AG04449 (cell line): ENCODE measurements around the gene ZGPAT.

Source experiments
- CTCF ChIA-PET: fragments of 350-600 bp; formaldehyde crosslinking; extraction: SDS; loops from one replicate; lab custom pipeline; 2021; ENCODE audit warnings: antibody characterized with exemption; lab: Yijun Ruan, JAX
- POLR2A ChIA-PET: fragments of 400-600, 350-600 bp; formaldehyde crosslinking; extraction: SDS; loops from one replicate; lab custom pipeline; 2020; ENCODE audit warnings: antibody characterized with exemption, inconsistent platforms; lab: Yijun Ruan, JAX
- DNase-seq: peaks from one replicate; pipeline ENCODE4 v3.0.0-alpha.2; 2010; ENCODE audit warnings: low read depth, low spot score
- H3K4me3 ChIP-seq: 2 replicates; pipeline ENCODE4 v1.5.1; 2011; ENCODE audit warnings: low read depth, mild to moderate bottlenecking, control low read depth, low read length
- TF ChIP-seq, protein P1 (sequence below): IDR thresholded peaks from one replicate; pipeline ENCODE4 v1.5.1; 2011; ENCODE audit warnings: mild to moderate bottlenecking, moderate library complexity, low read length, control low read depth, inconsistent platforms; ENCODE audit not compliant: insufficient read depth; ENCODE audit errors: missing control alignments

ZGPAT gene

GRCh38 chr20:63765082-63765873, 57.4 kb downstream of the ZGPAT start:
- no peak for DNase-seq
- no peak overlapping the region for H3K4me3 ChIP-seq
- TF ChIP-seq, protein P1, sequence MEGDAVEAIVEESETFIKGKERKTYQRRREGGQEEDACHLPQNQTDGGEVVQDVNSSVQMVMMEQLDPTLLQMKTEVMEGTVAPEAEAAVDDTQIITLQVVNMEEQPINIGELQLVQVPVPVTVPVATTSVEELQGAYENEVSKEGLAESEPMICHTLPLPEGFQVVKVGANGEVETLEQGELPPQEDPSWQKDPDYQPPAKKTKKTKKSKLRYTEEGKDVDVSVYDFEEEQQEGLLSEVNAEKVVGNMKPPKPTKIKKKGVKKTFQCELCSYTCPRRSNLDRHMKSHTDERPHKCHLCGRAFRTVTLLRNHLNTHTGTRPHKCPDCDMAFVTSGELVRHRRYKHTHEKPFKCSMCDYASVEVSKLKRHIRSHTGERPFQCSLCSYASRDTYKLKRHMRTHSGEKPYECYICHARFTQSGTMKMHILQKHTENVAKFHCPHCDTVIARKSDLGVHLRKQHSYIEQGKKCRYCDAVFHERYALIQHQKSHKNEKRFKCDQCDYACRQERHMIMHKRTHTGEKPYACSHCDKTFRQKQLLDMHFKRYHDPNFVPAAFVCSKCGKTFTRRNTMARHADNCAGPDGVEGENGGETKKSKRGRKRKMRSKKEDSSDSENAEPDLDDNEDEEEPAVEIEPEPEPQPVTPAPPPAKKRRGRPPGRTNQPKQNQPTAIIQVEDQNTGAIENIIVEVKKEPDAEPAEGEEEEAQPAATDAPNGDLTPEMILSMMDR, result no peak
- ChIA-PET POLR2A (no interaction called here), CTCF (interaction anchor here (0.9 to 2.1 kb wide), 2 partner anchors 10 to 149 kb away, joined by 3 to 16 read pairs; no protein-coding TSS in a partner anchor)

DNA sequence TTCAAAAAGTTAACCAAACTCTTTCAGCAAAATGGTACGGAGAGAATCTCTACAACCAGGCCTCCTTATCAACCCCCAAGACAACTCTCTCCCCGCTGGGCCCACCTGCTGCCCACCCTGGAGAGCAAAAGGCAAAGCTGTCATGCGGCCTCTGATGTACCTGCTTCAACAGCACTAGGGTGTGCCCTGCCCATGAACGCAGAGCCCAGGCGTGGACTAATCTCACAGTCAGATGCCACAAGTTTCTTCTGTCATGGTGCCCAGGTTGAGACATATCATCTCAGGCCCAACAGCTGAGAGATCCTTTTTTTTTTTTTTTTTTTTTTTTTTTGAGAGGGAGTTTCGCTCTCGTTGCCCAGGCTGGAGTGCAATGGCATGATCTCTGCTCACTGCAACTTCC, 58.1 kb downstream of the ZGPAT start:
- POLR2A ChIA-PET, result no interaction called here
- no peak for DNase-seq
- TF ChIP-seq, protein P1, result no peak
- no peak overlapping the region for H3K4me3 ChIP-seq
- CTCF ChIA-PET, result interaction anchor here (0.9 to 2.1 kb wide), 3 partner anchors 10 to 171 kb away, joined by 3 to 16 read pairs (median 7); no protein-coding TSS in a partner anchor

DNA sequence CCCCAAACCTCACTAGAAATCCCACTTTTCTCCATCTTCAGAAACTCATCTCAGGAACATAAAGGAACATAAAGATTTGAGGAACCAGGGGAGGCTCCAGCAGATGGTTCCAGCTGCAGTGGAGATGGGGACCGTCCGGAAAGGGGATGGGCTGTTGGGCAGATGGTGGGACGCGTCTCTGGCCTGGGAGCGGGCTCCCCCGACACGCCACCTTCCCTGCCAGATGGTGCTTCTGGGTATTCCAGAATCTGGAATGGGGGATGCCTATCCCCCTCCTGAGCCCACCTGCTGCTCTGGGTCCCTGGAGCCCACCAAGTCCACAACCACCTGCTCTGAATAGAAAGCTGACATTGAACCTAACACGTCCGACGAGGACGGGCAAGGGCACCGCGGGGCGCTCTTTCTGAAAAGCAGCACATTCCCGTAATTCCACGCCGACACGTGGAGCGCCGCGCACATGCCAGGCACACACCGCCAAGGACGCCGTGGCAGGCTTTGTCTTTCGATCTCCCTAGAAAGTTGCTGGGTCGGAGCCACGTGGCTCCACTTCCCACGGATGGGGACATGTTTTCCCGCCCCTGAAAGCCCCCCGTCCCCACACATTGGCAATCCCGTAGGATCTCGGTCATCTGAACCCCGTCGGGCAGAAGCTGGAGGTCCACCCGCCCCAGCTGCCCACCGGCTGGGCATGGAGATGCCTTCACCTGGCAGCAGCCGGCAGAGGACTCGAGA, 59.0 kb downstream of the ZGPAT start:
- H3K4me3 ChIP-seq, result no peak overlapping the region
- DNase-seq, result no peak
- CTCF ChIA-PET, result interaction anchor here (0.7 to 2.1 kb wide), 6 partner anchors 9 to 170 kb away, joined by 3 to 16 read pairs (median 4); no protein-coding TSS in a partner anchor
- POLR2A ChIA-PET, result no interaction called here
- TF ChIP-seq, protein P1, result no peak

GRCh38 chr20:63767456-63767855, 59.6 kb downstream of the ZGPAT start:
- CTCF ChIA-PET, result interaction anchor here (0.9 to 2.1 kb wide), 4 partner anchors 8 to 20 kb away, joined by 3 to 16 read pairs (median 6); no protein-coding TSS in a partner anchor

GRCh38 chr20:63767886-63768285, 60.0 kb downstream of the ZGPAT start:
- POLR2A ChIA-PET, result no interaction called here
- no peak overlapping the region for H3K4me3 ChIP-seq
- TF ChIP-seq, protein P1, result no peak
- no peak for DNase-seq
- CTCF ChIA-PET, result interaction anchor here (0.9 to 1.9 kb wide), 2 partner anchors 10 to 18 kb away, joined by 3 to 7 read pairs; no protein-coding TSS in a partner anchor

More at GRCh38 chr20:63767456-63767855, 59.6 kb downstream of the ZGPAT start:
- no peak for DNase-seq
- no peak overlapping the region for H3K4me3 ChIP-seq
- TF ChIP-seq, protein P1, result no peak
- POLR2A ChIA-PET, result no interaction called here
